ENCODE results near the gene ESYT3.
"Not testable (repeated sequence)": the region's sequence is repeated elsewhere in the genome, so short reads cannot be mapped to it uniquely, and the experiment has no call there.

ESYT3 gene

GRCh38 chr3:138443091-138443490, 8.7 kb downstream of the ESYT3 start:
- no peak for DNase-seq

GRCh38 chr3:138443521-138444503, 9.4 kb downstream of the ESYT3 start:
- DNase-seq: no peak

DNA sequence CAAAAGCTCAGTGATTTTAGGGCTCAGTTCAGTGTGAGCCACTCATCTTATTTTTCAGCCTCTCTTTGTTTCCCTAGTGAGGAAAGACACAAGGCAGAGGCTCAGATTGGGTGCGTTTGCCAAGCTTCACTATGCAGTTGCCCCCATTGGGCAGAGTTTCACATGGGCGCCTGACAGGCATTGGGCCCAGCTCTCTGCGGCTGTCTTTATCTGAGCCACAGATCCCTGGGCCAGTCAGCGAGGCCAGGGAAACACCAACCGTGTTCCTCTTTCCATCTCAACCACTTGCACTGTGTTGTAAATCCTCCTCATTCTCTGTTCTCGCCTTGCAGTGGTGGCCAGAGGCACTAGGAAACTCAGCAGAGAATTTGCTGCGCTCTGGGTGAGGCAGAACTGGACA, 10.8 kb downstream of the ESYT3 start:
- DNase-seq: no peak

DNA sequence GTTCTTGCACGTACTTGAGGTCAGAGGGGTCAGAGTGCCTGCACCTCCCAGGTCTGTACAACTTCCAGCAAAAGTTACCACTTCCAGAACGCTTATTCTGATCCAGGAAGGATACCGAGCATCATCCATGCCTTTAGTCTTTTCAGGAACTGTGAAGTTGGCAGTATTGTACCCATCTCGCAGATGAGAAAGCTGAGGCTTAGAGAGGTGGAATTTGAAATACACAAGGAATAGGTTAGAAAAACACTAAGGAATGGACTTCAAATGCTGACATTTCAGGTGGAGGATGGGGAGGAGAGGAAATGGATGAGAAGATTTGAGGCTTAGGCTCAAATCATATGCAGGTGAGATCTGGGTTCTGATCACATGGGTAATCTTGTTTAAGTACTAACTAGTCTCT, 11.2 kb downstream of the ESYT3 start:
- no peak for DNase-seq

- no peak for DNase-seq
Measured at GRCh38 chr3:138448631-138449030, 14.2 kb downstream of the ESYT3 start.

DNA sequence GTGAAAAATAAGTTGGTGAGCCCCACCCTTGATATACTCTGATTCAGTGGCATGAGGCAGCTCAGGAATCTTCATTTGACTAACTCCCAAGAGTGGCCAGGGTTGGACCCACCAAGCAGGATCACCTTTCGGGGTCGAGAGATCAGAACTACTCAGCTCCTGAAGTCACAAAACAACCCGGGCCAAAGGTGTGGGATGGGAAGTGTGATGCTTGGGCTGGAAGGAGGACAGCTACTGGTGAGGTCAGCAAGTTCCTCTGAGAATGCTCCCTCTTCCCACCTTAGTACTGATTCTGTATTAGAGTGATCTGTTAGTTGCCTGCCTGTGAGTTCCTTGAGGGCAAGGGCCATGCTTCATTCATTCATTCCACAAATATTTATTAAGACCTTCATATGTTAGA, 15.1 kb downstream of the ESYT3 start:
- no peak for DNase-seq

DNA sequence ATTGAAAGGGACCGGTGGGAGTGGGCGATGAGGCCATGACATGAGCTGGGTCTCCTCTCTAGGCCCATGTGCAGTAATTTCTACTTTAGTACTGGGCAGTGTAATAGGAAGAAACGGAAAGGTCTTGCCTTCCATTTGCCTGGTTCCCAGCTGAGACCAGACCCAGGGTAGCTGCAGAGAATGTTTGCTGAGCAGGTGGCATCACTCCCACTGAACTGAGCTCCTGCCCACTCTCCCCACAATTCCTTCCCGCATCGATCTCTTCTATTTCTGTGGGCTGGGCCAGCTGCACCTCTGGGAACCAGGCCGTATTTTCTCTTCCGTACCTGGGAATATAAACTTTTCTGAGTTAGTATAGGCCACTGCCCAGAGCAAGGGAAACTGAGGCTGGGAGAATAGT, 15.8 kb downstream of the ESYT3 start:
- DNase-seq: no peak

- no peak for DNase-seq
Measured at GRCh38 chr3:138450704-138451424, 16.4 kb downstream of the ESYT3 start.

DNA sequence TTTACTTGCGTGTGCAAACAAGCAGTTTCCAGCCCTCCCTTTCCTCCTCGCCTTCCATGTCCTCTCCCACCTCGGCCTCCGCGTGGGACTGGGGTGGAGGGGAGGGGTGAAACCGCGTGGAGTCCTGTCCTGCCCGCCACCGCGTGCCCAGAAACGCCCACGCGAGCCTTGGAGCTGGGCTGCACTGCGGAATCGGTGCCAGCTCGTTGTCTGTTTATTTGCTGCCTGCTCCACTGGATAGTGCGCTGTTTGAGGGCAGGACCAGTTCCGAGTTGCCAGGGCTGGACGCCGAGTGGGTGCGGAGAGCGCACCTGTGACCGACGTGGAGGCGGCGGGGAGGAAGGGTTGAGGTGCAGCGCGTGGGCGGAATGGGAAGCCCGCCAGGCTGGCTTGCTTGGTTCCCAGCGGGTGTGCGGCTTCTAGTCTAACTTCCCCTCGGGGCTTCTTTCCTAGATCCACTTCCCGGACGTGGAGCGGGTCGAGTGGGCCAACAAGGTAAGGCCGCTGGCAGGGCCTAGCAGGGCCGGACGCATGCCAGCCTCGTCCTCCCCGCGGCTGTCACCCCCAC, 17.3 kb downstream of the ESYT3 start:
- DNase-seq: no peak

DNA sequence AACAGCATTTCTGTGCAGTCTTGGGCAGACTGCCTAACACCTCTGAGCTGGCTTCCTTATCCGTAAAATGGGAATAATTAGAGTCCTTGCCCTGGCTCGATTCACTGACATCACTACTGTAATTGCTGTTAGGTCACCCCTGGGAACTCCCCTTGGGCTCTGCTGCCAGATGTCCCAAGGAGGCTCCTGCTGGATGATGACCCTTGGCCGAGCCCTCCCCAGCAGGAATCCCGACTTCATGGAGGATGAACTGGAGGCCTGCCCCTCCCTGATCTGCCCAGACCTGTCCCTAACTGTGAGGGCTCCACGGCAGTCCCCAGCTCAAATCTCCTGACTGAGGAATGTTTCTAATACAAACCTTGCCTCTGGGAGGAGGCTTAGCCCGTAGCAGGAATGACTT, 18.0 kb downstream of the ESYT3 start:
- no peak for DNase-seq

DNA sequence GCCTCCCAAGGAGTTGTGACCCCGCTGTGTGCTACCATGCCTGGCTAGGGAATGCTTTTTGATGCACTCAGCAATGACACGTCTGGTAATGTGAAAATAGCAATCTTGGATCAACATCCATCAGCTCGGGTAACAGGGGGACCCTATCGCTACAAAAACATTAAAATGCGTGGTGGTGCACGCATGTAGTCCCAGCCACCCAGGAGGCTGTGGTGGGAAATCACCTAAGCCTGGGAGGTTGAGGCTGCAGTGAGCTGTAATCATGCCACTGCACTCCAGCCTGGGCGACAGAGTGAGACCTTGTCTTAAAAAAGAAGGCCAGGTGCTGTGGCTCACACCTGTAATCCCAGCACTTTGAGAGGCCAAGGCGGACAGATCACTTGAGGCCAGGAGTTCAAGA, 19.5 kb downstream of the ESYT3 start:
- not testable (repeated sequence) for DNase-seq

- DNase-seq: no peak
Measured at GRCh38 chr3:138455801-138456716, 21.6 kb downstream of the ESYT3 start.

GRCh38 chr3:138456961-138457862, 22.8 kb downstream of the ESYT3 start:
- DNase-seq: no peak

GRCh38 chr3:138457863-138458735, 23.7 kb downstream of the ESYT3 start:
- DNase-seq: no peak

DNA sequence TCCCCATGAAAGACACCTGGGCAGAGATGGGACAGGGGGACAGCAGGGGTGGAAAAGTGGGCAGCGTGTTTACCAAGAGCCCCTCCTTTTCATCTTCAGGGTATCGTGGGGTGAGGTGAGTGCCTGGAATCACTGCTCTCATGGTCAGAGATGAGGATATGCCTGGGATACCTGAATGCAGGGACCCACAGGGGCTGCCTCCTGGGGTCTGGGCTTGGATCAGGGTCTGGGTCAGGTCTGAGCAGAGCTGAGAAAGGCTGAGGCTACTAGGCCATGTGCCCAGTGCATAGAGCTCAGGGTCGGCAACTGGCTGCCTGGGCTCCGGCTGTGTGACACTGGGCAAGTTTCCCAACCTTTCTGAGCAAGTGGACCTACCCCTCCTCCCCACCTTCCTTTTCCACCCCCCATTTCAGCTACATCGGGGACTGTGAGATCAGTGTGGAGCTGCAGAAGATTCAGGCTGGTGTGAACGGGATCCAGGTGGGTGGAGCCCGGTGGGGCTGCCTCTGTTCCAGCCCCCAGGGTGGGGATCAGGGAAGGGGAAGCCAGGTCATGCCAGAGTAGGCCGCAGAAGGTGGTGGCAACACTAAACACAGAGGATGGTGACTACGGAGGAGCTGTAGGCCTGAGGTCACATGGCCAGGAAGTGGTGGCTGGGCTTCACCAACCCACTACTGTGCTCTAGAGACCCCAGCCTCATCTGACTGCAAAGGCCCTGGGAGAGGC, 24.5 kb downstream of the ESYT3 start:
- no peak for DNase-seq

GRCh38 chr3:138459619-138460535, 25.5 kb downstream of the ESYT3 start:
- DNase-seq: no peak

DNA sequence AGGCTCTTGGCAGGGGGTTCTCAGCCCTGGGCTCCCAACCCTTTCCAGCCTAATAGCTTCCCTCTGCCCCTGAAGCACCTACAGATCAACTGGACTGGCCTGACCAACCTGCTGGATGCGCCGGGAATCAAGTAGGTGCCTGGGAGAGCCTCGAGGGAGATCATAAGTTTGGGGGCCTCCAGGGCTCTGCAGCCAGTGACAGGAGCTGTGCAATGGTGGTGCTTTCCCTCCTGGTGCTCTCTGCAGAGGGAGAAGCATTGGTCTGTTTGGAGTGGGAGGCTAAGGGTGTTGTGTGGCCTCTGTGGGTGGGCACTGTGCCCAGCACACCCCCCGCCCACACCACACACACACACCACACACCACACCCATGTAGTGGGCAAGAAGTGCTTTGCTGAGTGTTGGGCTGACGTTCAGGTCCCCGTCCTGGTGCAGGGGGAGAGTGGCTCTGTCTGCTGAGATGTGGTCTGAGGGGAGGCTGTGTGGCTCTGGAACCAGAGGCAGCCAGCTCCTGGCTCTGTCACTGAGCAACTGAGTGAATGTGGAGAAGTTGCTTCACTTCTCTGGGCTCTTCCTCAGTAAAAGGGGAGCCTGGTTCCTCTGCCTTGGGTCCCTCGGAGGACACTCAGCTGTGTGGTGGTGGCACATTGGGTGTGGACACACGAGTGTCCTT, 26.3 kb downstream of the ESYT3 start:
- DNase-seq: no peak

DNA sequence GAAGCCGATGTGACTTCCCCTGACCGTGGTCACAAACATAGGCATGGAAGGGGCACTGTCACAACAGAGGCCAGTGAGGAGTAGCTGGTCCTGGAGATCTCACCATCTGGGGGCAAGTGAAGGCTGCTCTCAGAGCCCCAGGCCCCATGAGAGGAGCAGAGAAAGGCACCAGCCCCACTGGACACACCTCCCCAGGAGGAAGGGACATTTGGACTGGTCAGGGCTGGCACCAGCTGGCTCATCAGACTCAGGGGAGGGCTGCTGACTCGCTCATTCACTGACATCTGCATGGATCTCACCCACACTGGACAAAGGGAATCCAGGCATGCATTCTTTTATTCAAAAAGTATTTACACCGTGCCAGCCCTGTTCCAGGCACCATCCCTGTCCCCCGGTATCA, 26.8 kb downstream of the ESYT3 start:
- no peak for DNase-seq

Data from NCI-H187 (cell line).